Stimulated activated CD4-positive, alpha-beta T cell treated with anti-CD3 and anti-CD28 coated beads, Interleukin-12 subunit alpha, Interleukin-12 subunit beta, amount 100 ng/mL, for 48 hours (primary cell): ENCODE results near the gene SLC12A7.
"Not testable (repeated sequence)": the region's sequence is repeated elsewhere in the genome, so short reads cannot be mapped to it uniquely, and the experiment has no call there.

Experiments
- DNase-seq, 3 donors: peaks; one replicate each; pipeline ENCODE4 v3.0.0-alpha.2; 2020; ENCODE audit warnings: low read depth in 2 of 3, low spot score in 1 of 3

SLC12A7 gene

GRCh38 chr5:1099926-1100663 is 11.8 kb downstream of the SLC12A7 start:
- no peak for DNase-seq

- DNase-seq: no peak
Measured at GRCh38 chr5:1098986-1099597, 12.8 kb downstream of the SLC12A7 start.

DNA sequence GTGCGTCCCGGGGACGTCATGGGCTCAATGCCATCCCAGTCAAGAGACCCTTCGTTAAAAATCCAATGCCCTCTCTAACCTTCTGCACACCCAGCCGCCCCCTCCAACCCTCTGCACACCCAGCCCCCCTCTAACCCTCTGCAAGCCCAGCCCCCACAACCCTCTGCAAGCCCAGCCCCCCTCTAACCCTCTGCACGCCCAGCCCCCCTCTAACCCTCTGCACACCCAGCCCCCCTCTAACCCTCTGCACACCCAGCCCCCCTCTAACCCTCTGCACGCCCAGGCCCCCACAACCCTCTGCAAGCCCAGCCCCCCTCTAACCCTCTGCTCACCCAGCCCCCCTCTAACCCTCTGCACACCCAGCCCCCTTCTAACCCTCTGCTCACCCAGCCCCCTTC is 13.9 kb downstream of the SLC12A7 start:
- not testable (repeated sequence) for DNase-seq

GRCh38 chr5:1097381-1097987 is 14.4 kb downstream of the SLC12A7 start:
- no peak for DNase-seq

DNA sequence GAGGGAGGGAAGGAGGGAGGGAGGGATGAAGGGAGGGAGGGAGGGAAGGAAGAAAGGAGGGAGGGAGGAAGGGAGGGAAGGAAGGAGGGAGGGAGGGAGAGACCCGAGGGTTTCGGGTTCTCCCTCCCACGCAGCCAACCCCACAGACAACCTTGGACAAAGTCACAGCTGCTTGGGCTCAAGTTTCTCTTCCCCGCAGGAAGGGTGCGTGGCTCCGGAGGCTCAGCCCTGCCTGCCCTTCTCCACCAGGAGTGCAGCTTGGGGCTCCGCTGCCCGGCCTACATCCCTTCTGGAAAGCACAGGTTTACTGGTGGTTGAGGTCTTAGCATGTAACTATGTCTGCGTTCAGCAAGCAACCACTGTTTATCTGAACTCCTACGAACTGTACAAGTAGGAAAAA is 15.0 kb downstream of the SLC12A7 start:
- DNase-seq: no peak

GRCh38 chr5:1095990-1096363 is 15.9 kb downstream of the SLC12A7 start:
- no peak for DNase-seq

DNA sequence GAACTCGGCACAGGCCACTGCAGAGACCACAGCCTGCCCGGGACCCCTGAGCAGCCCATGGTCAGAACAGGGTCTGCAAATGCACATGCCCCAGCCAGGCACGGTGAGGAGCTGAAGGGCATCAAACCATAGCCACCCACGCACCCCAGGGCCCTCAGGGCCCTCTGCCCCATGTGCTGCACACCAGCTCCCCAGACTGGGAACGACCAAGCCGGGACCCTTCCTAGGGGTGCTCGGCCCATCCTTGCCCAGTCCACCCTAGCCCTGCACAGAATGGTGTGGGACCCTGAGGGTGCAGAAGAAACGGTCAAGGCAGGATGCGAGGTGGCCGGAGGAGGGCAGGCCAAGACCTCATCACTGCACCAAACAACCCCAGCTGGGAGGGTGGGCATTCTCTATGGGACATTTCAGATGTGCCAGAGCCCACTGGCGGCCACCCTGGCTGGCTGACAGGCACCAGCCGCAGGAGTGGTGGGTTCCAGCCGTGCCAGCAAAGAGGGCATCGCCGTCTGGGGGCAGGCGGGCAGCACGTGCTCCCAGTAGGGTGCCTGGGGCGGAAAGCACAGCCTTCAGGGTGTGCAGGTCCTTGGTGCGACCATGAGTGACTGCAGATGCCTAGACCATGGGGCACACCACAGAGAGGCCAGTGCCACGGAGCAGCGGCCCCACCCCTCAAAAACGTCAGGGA is 16.4 kb downstream of the SLC12A7 start:
- DNase-seq: no peak

DNA sequence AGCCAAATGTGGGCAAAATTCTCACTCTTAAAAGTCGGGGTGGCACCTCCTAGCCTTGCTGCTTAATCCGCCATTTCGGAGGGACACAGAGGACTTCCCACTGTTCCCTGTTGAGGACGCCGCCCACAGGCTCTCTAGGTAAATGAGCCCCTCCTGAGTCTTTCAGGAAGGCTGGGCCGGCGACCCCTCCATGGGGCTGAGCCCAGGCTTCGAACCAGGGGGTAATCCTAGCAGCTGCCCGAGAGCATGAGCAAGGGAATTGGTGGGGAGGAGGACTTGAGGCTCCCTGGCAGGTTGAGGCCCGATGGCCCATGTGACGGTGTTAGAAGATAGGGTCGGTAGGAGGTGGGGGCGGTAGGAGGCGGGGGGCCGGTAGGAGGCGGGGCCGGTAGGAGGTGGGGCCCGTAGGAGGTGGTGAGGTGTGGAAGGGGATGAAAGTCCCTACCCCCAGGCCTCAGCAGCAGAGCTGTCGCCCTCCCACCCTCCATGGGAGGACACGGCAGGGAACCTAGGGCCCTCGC is 17.1 kb downstream of the SLC12A7 start:
- no peak for DNase-seq

- DNase-seq: no peak
Measured at GRCh38 chr5:1093361-1093760, 18.5 kb downstream of the SLC12A7 start.

- DNase-seq: no peak
Measured at GRCh38 chr5:1092122-1092521, 19.7 kb downstream of the SLC12A7 start.

GRCh38 chr5:1091632-1092031 is 20.2 kb downstream of the SLC12A7 start:
- no peak for DNase-seq

DNA sequence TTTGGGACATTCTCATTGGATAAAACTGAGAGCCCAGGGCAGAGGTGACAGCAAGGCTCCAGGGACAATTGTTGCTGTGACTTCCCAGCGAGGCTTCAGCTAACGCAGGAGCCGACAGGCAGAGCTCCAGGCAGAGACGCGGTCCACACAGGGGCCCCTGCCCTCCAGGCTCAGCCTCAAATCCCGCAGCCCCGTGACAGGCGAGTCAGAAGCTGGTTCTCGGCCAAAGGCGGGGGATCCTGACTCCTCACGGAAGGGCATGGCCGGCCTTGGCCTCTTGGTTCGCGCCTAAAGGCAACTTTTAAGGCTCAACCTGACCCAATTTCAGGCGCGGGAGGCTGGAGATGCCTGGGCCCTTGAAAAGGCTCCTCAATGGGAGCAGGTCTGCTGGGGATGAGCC is 21.3 kb downstream of the SLC12A7 start:
- DNase-seq: no peak

- no peak for DNase-seq
Measured at GRCh38 chr5:1089621-1090040, 22.2 kb downstream of the SLC12A7 start.

DNA sequence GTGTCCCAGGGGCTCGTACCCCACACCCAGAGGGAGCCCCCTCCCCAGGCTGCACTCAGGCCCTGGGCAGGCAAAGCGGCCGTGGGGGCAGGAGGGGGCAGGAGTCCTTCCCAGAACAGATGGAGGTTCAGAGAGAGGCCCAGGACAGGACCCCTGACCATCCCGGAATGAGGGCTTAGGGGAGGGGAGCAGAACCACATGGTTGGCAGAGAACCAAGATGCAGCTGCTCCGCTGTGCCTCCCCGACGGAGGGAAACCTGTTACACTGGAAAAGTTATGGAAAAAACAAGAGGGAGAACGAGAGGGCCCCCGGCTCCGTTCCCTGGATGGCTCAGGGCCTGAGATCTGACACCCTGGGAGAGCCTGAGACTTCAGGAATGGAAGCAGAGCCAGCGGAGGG is 22.7 kb downstream of the SLC12A7 start:
- no peak for DNase-seq

GRCh38 chr5:1088726-1089125 is 23.1 kb downstream of the SLC12A7 start:
- no peak for DNase-seq

DNA sequence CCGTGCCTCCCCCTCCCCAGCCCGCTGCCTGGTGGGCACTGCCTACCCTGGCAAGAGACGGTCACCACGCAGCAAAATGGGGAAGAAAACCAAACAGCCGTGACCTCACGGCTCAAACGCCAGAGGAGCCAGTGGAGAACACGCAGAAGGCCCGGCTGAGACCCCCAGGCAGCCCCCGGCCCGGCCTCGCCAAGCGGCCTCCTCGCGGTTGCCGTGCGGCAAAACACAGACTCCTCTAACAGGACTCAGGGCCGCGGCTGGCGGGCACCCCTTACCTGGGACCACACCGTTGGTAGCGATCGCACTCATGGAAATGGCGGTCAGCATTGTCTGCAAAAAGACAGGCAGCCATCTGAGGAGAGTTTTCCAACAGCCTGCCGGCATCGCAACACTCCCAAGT is 23.8 kb downstream of the SLC12A7 start:
- no peak for DNase-seq

DNA sequence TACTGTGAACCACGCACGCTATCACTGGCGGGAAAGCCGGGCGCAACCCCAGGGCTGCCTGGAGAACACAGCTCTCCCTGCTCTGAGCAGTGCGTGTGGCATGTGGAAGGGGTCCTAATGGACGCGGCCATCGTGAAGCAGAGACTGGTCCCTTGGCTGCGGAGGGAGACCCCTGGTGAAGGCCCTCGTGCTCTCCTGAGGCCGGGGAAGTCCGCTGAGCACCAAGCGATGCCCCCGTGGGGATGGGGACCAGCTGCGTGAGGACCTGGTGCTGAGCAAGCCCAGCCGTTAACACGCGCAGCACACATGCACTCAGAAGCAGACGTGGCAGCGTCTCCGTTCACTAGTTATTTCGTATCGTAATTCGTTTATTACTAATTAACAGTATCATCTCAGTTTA is 24.4 kb downstream of the SLC12A7 start:
- no peak for DNase-seq

- DNase-seq: no peak
Measured at GRCh38 chr5:1086871-1087270, 25.0 kb downstream of the SLC12A7 start.

DNA sequence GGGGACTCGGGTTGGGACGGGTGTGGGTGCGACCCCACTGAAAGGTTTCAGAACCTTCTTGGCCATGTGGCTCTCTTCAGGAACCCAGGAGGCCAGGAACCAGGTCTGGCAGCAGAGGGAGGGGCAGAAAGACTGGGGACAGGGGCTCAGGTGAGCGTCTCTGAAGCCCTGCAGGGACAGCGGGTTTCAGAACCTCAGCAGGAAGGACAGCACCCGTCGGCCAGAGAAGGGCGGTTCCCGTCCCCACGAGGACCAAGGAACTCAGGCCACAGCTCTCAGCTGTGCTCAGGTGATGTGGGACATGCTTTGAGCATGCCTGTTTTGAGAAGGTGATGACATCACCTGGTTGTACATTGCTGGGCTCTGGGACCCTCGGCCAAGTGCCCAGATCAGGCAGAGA is 25.7 kb downstream of the SLC12A7 start:
- DNase-seq: no peak

- DNase-seq: no peak
Measured at GRCh38 chr5:1085391-1085790, 26.5 kb downstream of the SLC12A7 start.

DNA sequence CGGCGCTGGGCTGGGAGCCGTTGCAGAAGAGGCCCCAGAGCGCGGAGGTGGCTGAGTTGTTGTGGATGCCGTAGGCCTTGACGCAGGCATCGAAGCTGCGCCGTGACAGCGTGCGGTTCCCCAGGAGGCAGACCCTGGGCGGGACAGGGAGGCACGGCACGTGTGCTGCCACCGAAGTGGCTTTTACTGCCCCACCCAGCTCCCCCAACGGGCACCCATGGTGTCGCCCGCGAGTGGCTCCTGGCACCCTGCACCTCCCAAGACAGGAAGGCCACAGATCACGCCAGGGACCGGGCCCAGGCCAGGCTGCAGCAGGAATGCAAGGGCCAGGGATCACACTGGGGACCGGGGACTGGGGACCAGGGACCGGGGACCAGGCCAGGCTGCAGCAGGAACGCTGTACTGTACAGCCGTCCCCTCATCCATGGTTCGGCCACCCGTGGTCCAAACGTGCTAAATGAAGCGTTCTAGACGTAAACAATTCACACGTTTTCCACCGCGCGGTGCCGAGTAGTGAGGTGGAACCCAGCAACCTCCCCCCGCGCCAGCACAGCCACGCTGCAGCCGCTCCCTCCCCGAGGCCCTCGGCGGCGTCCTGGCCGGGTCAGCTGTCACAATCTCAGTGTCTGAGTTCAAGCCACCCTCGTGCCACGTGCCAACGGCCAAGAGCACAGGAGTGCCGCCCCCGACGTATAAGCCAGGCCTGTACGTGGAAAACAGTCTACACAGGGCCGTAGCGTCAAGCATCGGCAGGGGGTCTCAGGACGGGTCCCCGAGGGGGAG is 27.8 kb downstream of the SLC12A7 start:
- no peak for DNase-seq
